Cortex of kidney (tissue), 1 donor: ENCODE data around the gene CHRDL2.

Experiments
- DNase-seq: peaks from one replicate; lab custom pipeline; 2025; lab: John Stamatoyannopoulos, UW

Gene CHRDL2

GRCh38 chr11:74748211-74749126 is 17.2 kb upstream of the CHRDL2 start, which contains the start of gene RNF169:
TSS of gene RNF169 (plus strand) at chr11:74748849. CDS start at chr11:74748881, 32 bp downstream.
- DNase-seq: no peak

GRCh38 chr11:74746868-74747267 is 15.6 kb upstream of the CHRDL2 start:
- DNase-seq: no peak

- no peak for DNase-seq
These were observed 13.1 kb upstream of the CHRDL2 start for GRCh38 chr11:74744277-74744676.

GRCh38 chr11:74743640-74744039 is 12.4 kb upstream of the CHRDL2 start:
- no peak for DNase-seq

DNA sequence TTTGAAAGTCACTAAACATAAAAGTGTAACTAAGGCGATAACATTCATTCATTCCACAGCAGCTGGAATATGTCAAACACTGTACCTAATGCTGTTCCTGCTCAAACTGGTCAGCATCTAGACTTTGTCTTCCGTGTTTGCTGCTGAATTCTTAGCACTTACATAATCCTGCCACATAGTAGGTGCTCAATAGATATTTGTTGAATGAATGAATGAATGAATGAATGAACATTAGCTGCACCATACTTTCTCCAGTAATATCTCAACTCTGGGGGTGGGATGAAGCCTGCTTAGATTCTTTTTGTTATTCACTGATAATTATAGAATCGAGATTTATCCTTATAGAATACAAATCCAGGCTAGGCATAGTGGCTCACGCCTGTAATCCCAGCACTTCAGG is 10.8 kb upstream of the CHRDL2 start:
- DNase-seq: no peak

GRCh38 chr11:74739546-74740270 is 8.5 kb upstream of the CHRDL2 start:
- DNase-seq: no peak

- DNase-seq: no peak
These were observed 4.8 kb upstream of the CHRDL2 start for GRCh38 chr11:74736031-74736430.

DNA sequence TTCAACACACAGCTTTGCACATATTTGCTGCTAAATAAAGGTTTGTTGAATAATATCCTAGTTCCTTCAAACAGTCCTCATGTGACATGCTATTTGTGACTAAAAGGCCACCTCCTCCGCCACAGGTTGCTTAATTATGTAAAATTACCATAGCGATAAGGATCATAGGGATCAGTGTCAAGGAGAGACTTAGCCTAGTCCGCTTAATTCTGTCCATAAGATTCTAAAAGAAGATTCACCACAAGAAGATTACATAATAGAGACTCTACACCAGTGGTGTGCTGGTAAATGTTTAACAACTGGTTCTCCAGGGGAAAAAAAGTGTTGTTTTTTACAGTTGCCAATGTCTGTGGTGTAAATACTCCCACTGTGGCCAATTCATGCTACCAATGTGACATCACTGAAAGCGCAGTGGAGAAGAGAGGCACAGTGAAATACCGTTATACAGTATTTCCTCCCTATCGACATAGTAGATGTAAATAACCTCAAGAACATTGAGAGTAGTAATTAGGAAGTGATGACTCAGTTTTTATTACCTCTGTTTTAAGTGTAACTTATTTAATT is 4.2 kb upstream of the CHRDL2 start:
- no peak for DNase-seq

DNA sequence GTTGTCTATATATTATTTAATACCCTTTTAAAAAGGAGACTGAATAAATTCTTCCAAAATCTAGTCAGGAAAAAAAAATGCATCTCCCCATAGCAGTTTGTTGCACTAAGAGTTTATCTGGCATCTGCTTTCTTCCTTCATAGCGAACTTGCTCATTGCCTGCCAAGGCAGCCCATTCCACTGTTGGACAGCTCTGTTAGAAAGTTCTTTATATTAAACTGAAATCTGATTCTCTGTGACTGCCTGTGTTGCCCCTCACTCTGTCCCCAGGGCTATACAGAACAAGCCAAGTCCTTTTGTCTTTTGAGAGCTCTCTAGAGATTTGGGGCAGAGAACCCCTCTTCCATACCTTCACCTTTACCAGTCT is 3.3 kb upstream of the CHRDL2 start:
- no peak for DNase-seq

GRCh38 chr11:74730571-74731260 is 510 bp downstream of the CHRDL2 start:
- no peak for DNase-seq

- DNase-seq: no peak
These were observed 1.8 kb downstream of the CHRDL2 start for GRCh38 chr11:74729397-74729796.

- no peak for DNase-seq
These were observed 4.6 kb downstream of the CHRDL2 start for GRCh38 chr11:74726547-74727182.

DNA sequence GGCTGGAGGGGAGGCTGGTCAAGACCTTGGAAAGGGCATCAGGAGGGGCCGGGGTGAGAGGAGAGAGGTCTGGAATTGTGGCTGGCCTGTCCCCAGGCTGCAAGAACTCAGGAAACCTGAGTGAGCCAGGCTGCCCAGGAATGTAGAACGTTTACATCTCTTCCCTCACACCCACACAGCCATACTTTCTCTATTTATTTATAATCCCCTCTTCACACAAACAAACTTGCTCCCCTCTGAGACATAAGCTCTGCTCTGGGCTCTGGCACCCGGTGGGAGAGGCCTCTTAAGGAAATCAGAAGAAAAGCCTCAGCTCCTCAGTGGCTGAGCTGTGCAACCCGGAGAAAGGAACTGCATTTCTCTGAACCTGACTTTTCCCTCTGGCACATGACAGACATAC is 5.5 kb downstream of the CHRDL2 start:
- DNase-seq: no peak

- no peak for DNase-seq
These were observed 7.7 kb downstream of the CHRDL2 start for GRCh38 chr11:74723511-74723910.

GRCh38 chr11:74721479-74721835 is 9.8 kb downstream of the CHRDL2 start:
- no peak for DNase-seq

GRCh38 chr11:74720596-74721478 is 10.4 kb downstream of the CHRDL2 start:
- DNase-seq: no peak

DNA sequence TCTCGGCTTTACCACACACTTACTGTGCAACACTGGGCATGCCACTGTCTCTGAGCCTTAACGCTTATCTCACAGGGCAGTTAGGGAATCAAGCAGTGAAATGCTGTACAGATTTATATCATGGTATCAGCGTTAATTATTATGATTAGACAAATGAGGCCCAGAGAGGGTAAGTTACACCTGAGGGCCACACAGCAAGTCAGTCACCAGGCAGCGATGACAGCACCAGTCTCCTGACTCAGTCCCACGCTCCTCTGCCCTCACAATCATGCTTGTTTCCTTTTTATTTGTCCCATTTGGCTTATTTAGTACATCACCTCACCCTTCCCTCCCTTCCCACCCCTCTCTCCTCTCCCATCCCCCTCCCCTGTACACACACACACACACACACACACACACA is 12.2 kb downstream of the CHRDL2 start:
- no peak for DNase-seq

DNA sequence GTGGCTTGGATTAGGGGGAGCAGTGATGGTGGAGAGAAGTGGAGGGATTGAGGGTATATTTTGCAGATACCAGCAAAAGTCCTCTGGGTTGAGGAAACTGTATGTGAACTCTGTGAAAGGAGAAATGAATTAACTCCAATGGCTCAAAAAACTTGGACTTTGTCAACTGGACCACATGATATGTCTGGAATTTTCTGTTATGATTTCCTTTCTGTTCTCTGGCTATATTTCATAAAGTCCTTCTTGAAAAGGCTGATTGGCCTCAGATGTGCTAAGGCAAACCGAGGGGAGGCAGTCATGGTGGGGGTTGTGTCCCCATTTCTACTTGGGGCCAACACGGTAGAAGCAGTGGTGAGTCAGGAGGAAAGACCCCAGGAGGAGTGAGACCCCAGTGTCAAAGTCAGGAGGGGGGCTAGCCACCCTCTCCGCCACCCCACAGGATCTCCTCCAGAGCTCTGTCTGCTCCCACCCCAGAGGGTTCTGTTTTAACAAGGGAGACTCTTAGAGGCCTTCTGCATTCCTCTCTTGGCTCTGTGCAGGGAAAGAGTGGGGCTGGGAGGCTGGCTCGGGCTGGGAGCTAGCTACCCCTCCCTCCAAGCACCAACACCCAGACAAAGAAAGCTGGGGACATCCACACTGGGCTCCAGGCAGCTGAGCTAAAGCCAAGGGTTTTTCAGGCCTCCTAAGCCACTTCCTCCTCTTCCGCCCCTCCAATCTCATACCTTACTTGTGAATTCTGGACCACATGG is 13.8 kb downstream of the CHRDL2 start:
- DNase-seq: no peak

DNA sequence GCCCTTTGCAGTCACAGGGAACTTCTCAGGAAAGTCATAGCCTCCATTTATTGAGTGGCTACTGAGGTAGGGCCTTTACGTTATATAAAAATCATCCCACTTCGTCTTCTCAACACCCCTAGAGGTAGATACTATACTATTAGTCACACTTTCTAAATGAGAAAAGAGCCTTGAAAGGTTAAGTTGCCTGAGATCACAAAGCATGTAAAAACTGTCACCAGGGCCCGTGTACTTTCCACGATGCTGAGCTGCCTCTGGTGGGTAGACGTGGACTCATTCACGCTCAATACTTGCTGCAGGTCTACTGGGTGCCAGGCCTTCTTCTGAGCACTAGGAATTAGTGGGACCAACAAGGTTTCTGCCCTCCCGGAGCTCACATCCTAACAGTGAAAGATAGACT is 16.3 kb downstream of the CHRDL2 start:
- DNase-seq: no peak

- DNase-seq: no peak
These were observed 17.5 kb downstream of the CHRDL2 start for GRCh38 chr11:74713686-74714085.
